ENCODE data around the gene FAM200C. TPM values are rescaled to one million over a fixed set of nuclear protein-coding genes. Genes with fewer than 3 reads are reported as not detected.

The FAM200C gene
- total RNA-seq, 1 experiment from 2014 or later = 5.4 TPM

DNA sequence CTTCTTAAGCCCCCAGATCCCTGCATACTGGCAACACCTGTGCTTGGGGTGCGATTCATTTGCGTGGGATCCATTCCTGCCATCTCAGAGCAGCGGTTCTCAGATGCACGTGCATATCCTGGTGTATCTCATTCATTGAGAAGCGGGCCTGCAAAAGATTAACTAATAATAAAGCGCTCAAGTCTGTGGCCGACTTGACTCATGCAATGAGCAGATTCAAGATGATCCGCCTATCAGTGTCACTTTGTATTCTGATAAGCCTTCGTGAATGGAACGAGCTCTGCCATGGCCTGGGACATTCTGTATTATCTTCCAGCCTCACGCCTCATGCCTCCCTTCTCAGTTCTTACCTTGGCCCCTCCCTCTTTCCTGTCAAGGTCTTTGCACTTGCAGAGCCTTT, 51.8 kb downstream of the FAM200C start:
- Mint-ChIP-seq H3K9me3 (no peaks in the 10 kb centered on the region), H3K36me3 (no peaks in the 10 kb centered on the region), H3K4me3 (no peak overlapping the region), H3K4me1 (peaks cover 8% of the 10 kb centered on the region), H3K27ac (no peak overlapping the region; the same call in 1 of the 2 replicates), H3K27me3 (ENCODE audit: low read depth) (no peaks in the 10 kb centered on the region)
- DNase-seq (ENCODE audit: low spot score) = no peak
- no peak for ATAC-seq
- CTCF ChIA-PET = interaction anchor here (1.2 to 7.7 kb wide), 5 partner anchors 82 to 326 kb away, joined by 4 to 101 read pairs (median 7); no protein-coding TSS in a partner anchor
- POLR2A ChIA-PET = no interaction called here
- TF ChIP-seq KAT7 (CRISPR knock-in tag; IDR thresholded peaks at IDR 0.05; ENCODE audit: borderline replicate concordance) (no peak), E2F5 (CRISPR knock-in tag; IDR thresholded peaks at IDR 0.05) (no peak), STAT6 (CRISPR knock-in tag; conservative IDR thresholded peaks at IDR 0.05; ENCODE audit: low read depth) (no peak), GABPB1 (CRISPR knock-in tag; IDR thresholded peaks at IDR 0.05) (no peak), ZNF671 (CRISPR knock-in tag; IDR thresholded peaks at IDR 0.05) (no peak), GRHL2 (CRISPR knock-in tag; IDR thresholded peaks at IDR 0.05; ENCODE audit: insufficient replicate concordance, severe bottlenecking) (no peak), PREB (CRISPR knock-in tag; IDR thresholded peaks at IDR 0.05; ENCODE audit: borderline replicate concordance) (no peak), ESRRA (CRISPR knock-in tag; IDR thresholded peaks at IDR 0.05; ENCODE audit: borderline replicate concordance) (no peak)

GRCh38 chr5:160347448-160347847, 52.4 kb downstream of the FAM200C start:
- no peak overlapping the region for H3K27ac Mint-ChIP-seq
- ChIA-PET POLR2A (no interaction called here), CTCF (interaction anchor here (1.2 to 7.7 kb wide), 5 partner anchors 81 to 326 kb away, joined by 4 to 101 read pairs (median 7); no protein-coding TSS in a partner anchor)
- H3K4me3 Mint-ChIP-seq = no peak overlapping the region
- TF ChIP-seq FOXP1 (CRISPR knock-in tag; IDR thresholded peaks at IDR 0.05; ENCODE audit: borderline replicate concordance) (no peak), ELF4 (CRISPR knock-in tag; IDR thresholded peaks at IDR 0.05; ENCODE audit: low read depth) (no peak), ERG (CRISPR knock-in tag; IDR thresholded peaks at IDR 0.05) (no peak), JUN (CRISPR knock-in tag; IDR thresholded peaks at IDR 0.05) (no peak), RORB (CRISPR knock-in tag; IDR thresholded peaks at IDR 0.05) (no peak), CREM (CRISPR knock-in tag; IDR thresholded peaks at IDR 0.05) (no peak), ZBTB21 (CRISPR knock-in tag; IDR thresholded peaks at IDR 0.05; ENCODE audit: borderline replicate concordance) (no peak), NR2C2 (CRISPR knock-in tag; IDR thresholded peaks at IDR 0.05) (no peak), HMGA2 (CRISPR knock-in tag; IDR thresholded peaks at IDR 0.05) (no peak), ATF1 (CRISPR knock-in tag; IDR thresholded peaks at IDR 0.05) (no peak), ESRRA (CRISPR knock-in tag; IDR thresholded peaks at IDR 0.05; ENCODE audit: borderline replicate concordance) (no peak)
- H3K36me3 Mint-ChIP-seq = no peaks in the 10 kb centered on the region
- H3K27me3 Mint-ChIP-seq (ENCODE audit: low read depth) = no peaks in the 10 kb centered on the region
- no peaks in the 10 kb centered on the region for H3K9me3 Mint-ChIP-seq
- ATAC-seq (no peak), DNase-seq (ENCODE audit: low spot score) (no peak)
- H3K4me1 Mint-ChIP-seq = peaks cover 8% of the 10 kb centered on the region

Other genes starting within 250 kb of the FAM200C start
- gene FABP6, start 170.5 kb downstream of the FAM200C start, total RNA-seq (2021) = 2.3 to 4.9 TPM (median 2.9 TPM) in 3 replicates
- gene CCNJL, start 87.5 kb downstream of the FAM200C start, total RNA-seq (2021) = 27.9 to 31.3 TPM (median 28.6 TPM) in 3 replicates
- 0.25 to 0.52 TPM (median 0.44 TPM) in 3 replicates for gene C1QTNF2, start 29.4 kb downstream of the FAM200C start, total RNA-seq (2021)
- gene SLU7, start 19.0 kb upstream of the FAM200C start, total RNA-seq (2021) = 28.7 to 33.3 TPM (median 32.5 TPM) in 3 replicates
- gene PTTG1, start 21.8 kb upstream of the FAM200C start, total RNA-seq (2021) = 239 to 273 TPM (median 270 TPM) in 3 replicates